NCI-H1417 treated with DMSO at 0.1 percent for 48 hours (cell line): Measurements from ENCODE around the gene FTO.
"Not testable (repeated sequence)": the region's sequence is repeated elsewhere in the genome, so short reads cannot be mapped to it uniquely, and the experiment has no call there.

Experiments used
- DNase-seq: peaks from one replicate; lab custom pipeline; 2025; lab: John Stamatoyannopoulos, UW

The FTO gene

DNA sequence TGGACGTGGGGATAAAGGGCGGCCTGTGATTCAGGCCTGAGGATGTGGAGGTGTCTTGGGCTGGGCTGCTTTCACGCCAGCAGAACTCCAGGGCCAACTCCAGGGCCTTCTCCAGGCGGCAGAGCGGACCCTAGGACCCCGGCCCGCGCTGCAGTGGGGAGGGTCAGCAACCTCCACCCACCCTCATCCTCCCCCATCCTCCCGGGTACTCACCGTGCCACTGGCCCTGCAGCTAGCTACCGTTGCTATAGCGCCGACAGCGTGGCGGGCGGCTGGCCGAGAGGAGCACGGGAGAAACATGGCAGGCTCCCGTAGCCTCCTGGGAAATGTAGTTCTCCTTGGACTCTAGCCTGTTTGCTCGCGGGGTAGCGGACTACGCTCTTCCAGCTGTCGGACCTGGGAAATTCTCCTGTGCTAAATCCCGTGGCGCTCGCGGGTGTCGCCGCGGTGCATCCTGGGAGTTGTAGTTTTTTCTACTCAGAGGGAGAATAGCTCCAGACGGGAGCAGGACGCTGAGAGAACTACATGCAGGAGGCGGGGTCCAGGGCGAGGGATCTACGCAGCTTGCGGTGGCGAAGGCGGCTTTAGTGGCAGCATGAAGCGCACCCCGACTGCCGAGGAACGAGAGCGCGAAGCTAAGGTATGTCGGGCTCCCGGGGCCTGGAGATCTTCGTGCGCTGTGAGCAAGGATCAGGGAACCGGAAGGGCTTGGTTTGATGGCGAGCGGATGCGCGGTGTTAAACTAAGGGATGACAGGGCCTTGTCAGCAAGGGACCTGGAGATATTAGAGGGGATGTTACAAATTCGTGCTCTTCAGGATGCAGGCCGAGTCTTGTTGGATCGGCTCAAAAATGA is at the start of gene FTO, which contains the start of gene RPGRIP1L:
Gene FTO, plus strand, starts transcription at position 567 of the 855 bp plus-strand sequence.
Gene RPGRIP1L, minus strand, starts transcription at position 270 of the 855 bp plus-strand sequence. CDS start 3,136 bp downstream, outside the sequence.
- DNase-seq: peak; percentile 95

DNA sequence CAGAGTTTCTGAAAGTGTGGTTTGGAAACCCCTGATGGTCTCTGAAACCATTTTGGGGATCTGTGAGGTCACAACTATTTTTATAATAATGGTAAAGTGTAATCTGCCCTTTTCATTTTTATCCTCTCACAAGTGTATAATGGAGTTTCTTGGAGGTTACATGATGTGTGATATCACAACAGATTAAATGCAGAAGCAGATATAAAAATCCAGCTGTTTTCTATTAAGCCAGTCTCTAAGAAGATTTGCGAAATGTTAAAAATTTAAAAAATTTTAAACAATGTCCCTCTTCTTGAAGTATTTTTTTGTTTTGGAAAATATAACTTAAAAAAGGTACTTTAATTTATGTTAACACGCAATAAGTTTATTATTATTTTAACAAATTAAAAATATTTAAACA is 49.0 kb upstream of the FTO start:
- no peak for DNase-seq

DNA sequence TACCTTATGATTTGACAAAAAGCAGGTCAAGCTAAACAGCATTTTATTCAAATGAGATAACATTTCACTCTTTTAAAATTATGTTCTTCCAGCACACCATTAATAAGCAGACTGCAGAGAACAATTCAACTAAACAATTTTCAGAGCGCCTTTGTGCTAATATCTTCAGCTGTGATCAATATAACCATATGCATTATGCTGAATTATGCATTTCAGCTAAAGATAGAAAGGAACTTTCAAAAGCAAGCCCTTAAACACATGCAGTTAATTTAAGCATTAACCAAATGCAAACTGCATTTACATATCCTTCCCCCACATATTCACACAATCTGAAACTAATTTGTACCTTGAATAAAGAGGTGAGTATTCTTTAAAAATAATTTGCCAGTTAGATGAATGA is 41.9 kb upstream of the FTO start:
- no peak for DNase-seq

DNA sequence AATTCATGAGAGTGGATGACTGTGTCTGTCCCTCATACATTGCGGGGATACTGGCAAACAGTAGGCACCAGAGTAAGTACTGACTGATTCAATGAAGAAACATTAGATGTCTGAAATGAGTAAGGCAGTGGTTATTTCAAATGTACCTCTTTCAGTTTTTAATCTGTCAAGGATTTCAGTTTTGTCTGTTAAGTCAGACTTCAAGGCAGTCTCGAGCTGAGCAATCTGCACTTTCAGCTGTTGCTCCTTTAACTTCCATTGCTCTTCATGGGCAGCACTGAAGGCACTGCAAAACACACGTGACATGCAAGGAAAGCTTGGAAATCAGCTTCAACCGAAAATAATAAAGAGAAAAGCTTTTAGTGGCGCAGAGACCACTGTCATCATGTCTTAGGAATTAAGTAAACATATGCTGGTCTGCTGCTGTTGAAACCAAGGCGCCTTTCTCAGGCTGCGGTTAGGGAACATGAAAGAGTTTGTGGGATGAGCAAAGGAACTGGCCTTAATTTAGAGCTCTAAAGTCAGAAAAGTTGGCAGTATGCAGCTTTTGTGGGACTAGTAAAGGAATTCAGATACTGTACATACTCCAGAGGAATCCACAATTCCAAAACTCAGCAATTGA is 39.1 kb upstream of the FTO start:
- DNase-seq: no peak

DNA sequence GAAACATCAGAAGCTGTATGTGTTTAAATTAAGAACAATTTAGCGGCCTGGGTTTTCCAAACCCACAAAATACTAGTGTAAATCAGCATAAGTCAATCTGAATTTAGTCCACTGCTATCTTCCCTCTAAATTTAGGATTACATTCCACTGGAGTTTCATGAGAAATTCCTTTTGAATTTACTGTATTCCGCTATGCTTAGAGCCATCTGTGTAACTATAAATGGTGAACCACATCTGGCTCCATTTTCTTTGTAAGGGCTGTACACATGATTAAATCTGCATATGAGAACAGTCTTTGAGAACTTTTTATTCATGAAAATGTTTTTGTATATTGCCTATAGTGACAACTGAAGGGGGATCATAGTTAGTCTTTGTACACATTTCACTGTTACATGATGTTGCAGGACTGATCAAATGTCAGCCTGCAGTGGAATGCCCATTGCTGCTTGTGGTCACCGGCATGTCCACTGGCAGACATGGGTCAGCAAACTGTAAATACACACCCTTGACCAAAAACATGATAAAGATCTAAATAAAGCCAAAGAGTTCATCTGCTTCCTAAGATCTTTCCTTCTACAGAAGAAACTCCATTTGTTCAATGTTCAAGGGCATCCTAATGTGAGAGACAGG is 37.1 kb upstream of the FTO start:
- no peak for DNase-seq

DNA sequence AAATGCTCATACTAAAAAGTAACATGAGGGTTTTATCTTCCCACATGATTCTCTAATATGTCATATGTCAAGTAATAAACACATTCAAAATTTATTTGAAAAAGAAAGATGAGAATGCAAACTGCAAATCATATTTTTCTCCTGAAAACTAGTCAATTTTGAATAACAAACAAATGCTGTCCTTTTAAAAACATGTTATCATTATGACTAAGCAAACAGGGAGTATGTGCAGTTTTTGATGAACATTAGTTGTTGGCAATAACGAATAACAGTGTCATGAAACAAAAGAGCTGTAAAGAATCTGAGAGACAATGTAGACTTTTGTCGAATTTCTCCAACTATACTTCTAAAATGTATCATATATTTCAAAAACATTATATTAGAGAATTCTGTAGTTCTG is 35.1 kb upstream of the FTO start:
- DNase-seq: no peak

DNA sequence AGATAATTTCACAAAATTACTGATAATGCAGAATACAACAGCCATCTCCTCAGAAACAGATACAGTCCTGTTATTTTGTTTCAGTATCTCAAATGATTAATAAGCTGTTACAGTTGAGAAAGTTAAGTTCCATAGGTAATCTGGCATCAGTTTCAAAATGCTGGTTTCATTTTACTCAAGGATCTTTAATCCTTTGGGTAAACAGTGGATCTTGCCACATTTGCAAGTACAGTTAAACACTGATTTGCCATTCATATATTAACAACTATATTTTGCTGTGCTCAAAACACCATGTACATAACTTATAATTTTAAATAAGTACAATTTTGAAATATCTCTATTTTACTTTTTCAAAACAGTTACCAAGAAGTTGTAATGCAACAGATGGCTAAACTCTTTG is 31.5 kb upstream of the FTO start:
- DNase-seq: no peak

DNA sequence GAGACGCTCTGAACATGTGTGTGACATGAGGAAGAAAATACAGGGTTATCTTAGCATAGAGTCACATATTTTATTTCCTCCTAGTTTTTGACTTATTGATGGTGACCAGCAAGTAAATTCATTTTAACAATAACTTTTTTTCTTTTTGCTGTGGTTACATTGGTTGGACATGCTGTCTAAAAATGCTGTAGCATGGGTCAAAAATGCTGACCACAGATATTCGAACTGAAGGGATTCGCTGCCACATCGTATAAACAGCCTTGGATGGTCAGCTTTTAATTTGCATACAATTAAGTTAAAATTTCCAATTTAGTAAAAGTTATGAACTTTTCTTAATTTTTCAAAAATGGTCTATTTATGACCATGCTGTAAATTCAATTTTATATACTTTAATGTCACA is 30.8 kb upstream of the FTO start:
- no peak for DNase-seq

DNA sequence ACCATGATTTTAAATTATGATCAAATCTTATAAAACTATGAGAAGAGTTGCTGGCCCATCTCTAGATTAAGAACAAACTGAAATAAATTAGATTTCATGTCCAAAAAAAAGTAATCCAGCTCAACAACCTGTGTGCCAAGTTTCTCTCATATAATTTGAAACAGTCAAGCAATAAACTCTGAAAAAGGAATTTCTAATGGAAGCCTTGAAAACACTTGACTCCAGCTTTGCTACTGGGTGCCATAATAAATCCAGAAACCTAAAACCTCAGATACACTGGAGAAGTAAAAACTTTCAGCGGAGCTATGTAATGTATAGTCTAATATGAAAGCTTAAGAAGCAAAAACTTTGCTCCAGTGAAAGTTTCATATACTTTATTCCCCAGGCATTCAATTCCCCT is 25.8 kb upstream of the FTO start:
- no peak for DNase-seq

DNA sequence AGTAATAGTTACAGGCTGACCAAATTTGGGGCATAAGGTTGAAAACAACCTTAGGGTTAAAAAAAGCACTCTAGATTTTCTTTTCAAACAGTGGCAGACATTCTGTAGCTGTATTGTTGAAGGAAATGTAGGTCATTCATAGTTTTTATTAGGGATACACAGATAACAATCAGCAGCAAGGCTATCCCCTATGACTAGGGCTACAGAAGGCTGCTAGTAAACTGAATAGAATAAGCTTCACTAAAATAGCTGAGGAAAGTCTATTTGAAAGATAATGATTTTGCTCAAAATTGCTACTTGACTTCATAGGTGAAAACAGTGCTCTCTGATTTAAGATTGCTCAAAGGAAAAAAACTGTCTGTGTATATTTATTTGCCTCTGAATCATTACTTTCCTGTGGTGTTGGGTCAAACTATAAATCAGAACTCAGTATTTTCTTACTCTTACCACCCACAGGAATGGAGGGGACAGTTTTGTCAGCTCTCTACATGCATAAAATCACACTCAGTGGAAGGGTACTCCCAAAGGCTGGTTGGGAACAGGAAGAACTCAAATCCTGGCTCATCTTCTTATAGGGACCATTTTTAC is 25.1 kb upstream of the FTO start:
- no peak for DNase-seq

DNA sequence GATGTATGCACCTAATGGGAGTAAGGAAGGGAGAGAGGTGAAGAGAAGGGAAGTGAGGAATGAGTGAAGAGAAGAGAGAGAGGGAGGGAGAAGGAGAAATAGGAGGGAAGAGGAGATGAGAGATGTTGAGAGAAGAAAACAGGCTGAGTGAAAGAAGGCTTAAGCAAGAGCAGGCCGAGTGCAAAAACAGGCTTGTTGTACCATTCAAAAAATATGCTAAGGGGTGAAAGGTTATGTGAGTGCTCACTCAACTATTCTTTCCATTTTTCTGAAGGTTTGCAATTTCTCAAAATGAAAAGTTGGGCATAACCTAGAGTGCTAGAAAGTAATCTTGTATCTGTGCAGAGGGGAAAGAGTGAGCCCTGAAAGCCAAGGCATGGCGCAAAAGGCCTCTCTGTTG is 23.2 kb upstream of the FTO start:
- DNase-seq: no peak

DNA sequence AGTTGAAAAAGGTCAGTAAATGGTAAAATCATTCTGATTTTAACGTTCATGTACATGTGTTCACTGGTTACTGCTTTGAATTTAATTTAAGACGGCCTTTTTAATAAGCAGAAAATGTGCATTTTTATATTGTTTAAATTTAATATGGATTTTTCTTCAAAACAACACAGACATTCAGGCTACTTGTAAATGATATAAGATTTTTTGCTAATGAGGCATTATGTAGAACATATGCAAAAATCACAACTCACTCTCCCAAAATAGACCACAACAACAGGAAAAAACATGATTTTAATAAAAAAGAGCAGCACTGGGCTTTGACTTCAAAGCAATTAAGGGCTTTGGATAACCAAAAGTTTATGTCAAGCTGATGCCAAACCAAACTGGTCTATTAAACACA is 22.6 kb upstream of the FTO start:
- no peak for DNase-seq

DNA sequence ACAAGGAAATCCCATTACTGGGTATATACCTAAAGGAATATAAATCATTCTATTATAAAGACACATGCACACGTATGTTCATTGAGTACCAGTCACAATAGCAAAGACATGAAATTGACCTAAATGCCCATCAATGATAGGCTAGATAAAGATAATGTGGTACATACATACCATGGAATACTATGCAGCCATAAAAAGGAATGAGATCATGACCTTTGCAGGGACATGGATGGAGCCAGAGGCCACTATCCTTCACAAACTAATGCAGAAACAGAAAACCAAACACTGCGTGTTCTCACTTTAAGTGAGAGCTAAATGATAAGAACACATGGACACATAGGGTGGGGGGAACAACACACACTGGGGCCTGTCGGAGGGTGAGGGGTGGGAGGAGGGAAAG is 18.6 kb upstream of the FTO start:
- DNase-seq: not testable (repeated sequence)

DNA sequence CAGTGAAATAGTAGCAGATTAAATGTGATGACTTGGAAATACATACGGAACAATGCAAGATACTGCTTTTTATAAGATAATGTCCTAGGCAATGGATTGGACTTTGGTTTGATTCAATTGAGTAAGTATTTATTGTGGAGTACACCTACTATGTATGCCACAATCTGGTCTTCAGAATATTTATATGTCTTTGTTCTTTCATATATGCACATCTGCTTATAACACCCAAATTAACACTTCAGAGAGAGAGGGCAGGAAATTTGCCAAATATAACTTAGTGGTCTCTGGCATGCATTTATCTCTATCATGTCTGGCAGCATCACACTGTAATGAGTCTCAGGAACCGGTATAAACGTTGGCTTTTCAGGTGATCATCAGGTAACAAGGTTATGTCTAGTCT is 17.2 kb upstream of the FTO start:
- DNase-seq: no peak

DNA sequence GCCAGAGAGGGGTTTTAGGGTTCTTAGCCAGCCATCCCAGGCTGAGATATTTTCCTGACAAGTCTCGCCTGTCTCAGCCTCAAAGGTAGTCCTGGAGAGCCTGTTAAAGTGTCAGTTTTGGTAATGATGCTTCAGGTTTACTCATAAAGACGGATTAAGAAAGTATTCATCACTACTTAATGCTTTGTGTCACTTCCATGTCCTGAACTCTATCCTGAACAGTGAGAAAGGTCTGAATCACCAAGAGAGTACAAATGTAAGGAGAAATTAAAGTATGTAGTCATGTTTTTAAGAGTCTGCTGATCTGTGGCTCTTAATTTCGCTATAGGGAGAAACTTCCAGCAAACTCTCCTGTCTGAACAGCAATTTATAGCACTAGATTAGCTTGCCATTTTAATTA is 14.3 kb upstream of the FTO start:
- DNase-seq: no peak

DNA sequence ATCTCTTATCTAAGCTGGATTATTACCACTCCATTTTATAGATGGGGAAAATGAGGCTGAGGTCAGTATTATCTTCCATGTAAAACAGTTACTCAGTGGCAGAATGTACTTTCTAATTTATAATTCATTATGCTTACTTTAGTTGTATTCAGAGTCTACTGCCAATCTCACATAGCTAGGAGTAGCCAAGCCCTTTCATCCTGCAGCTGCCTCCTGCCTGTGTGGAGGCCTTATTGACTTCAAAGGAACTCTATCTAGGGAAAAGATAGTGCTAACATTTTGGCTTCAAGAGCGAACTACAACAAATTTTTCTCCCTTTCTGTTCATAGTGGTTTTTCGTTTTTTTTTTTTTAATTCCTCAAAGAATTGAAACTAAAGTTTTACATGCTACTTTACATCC is 13.2 kb upstream of the FTO start:
- no peak for DNase-seq

DNA sequence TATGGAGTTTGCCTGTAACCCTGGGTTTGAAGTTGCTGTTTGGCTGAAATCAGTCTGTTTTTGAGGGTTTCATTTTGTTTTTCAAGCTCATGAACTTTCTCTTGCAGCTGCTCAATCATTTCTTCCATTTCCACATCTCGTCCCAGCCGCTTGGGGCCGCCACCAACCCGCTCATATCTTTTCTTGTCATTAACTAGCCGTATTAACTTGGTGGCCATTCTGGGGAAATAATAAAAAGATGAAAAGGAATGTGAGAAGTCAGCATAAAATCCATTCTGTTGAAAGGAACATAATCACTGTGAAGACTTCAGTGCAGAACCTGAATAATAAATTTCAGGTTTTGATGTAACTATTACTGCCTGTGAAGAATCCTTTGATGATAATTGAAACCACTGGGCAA is 11.8 kb upstream of the FTO start:
- no peak for DNase-seq

DNA sequence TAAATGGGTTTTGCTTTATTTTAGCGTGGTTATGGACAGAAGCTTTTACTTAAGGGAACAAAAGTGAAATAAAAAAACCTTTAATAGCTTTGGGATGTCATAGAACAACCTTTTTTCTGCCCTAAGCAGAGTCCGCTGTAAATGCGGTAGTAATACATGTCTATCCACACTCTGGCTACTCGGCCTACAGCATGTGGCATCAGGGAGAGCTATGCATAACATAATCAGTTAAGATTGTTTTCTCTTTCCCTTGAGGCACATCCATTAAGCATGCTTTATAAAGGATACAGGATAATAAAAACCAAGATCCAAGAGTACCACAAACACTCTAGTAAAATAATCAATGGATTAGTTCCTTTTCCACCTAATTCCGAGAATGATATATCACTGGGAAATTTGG is 10.6 kb upstream of the FTO start:
- DNase-seq: no peak

DNA sequence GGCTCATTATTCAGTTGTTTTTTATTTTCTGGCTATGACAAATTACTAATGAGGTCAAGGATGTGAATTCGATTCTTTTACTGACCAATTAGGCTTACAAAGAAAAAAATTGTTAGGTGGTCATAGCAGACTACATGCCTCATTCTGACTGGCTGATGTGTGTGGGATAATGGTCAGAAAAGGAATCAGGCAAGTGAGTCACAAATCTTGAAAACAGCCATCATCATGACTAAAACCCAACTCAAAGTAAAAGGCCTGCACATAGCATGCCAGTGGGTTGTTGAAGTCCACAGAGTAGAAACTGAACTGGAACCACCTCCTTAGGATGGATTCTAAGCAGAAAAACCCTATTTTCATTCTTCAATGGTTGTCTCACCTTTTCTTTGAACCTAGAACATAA is 8.9 kb upstream of the FTO start:
- DNase-seq: no peak

DNA sequence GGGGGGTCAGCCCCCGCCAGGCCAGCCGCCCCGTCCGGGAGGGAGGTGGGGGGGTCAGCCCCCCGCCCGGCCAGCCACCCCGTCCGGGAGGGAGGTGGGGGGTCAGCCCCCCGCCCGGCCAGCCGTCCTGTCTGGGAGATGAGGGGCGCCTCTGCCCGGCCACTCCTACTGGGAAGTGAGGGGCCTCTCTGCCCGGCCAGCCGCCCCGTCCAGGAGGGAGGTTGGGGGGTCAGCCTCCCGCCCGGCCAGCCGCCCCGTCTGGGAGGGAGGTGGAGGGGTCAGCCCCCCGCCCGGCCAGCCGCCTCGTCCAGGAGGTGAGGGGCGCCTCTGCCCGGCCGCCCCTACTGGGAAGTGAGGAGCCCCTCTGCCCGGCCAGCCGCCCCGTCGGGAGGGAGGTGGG is 5.7 kb upstream of the FTO start:
- DNase-seq: not testable (repeated sequence)

DNA sequence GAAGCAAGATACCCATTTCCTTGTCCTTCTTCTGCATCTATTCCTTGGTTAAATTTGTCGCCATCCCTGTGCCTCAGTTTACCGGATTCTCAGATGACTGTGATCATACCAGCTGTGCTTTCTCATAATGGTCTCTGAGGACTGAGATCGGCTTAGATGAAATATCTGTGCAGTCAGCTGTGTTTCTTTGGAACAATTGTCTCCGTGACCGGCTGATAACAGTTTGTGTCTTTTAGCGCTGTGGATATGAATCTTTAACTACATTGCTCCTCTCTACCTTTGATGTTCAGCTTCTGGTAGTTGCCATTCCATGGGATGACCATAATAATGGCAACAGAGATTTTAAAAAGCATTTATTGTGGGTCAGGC is 473 bp downstream of the FTO start:
- no peak for DNase-seq

DNA sequence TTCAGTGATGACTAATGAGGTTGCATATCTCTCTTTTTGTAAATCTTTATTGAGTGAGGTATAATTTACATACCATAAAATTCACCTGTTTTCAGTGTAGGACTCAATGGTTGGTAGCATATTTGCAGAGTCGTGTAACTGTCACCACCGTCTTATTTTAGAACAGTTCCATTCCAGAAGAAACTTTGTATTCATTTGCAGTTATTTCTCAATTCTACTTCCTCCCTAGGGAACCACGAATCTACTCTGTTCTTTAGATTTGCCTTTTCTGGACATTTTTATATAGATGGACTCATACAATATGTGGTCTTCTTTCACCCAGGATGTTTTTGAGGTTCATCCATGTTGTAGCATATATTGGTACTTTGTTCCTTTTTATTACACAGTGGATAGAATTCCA is 3.7 kb downstream of the FTO start:
- DNase-seq: no peak

DNA sequence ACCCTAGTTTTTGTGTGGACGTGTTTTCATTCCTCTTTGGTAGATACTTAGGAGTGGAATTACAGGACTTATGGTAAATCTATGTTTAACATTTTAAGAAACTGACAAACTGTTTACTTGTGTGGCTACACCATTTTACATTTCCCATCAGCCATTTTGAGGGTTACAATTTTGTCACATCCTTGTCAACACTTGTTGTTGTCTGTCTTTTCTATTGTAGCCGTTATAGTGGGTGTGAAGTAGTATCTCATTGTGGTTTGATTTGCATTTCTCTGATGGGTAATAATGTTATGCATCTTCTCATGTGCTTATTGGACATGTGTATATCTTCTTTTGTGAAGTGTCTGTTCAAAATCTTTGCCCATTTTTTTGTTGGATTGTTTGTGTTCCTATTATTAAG is 4.5 kb downstream of the FTO start:
- no peak for DNase-seq
